Hippocampal formation (tissue), 2 donors: Measurements from ENCODE around the gene CTNNA2.
A peak's percentile ranks its signal among the peaks of the same experiment; 100 is the strongest.

ENCODE experiments used
- DNase-seq, 2 donors: peaks; one replicate each; lab custom pipeline; 2025; lab: John Stamatoyannopoulos, UW

The CTNNA2 gene

DNA sequence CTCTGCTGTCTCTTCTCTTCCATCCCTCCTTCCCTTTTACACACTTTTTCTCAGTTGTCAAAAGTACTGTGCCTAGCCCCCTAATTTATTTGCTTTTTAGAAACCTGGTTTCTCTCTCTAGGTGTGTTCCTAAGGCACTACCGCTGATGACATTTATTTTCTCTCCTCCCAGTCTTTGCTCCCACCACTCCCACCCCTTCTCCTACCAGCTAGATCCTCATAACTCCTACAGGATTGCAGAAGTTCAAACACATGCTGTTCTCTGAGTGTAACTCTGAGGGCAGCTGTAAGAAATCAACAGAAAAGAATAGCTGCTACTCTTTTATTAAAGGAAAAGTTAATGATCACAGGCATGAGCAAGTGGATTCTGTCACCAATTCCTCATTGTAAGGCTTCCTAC is 814.0 kb downstream of the CTNNA2 start:
- no peak for DNase-seq

DNA sequence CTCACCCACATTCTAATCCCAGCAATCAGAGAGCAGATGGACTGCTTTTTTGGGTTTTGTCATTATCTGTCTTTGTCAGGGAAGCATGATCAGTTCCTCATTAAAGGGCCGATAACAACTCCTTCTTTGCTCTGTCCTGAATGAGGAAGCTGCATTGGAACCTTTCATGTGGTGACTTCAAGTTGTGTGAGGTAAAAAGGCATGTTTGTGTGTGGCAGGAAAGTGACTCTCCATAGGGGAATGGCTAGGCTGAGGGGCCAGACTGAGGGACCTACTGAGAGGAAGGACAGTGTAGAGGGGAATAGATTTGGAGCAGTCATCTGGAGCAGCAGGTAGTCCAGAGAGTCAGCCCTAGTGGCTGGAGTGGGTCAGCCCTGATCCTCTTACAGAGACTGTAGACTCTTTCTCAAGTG is 815.3 kb downstream of the CTNNA2 start:
- DNase-seq: no peak

DNA sequence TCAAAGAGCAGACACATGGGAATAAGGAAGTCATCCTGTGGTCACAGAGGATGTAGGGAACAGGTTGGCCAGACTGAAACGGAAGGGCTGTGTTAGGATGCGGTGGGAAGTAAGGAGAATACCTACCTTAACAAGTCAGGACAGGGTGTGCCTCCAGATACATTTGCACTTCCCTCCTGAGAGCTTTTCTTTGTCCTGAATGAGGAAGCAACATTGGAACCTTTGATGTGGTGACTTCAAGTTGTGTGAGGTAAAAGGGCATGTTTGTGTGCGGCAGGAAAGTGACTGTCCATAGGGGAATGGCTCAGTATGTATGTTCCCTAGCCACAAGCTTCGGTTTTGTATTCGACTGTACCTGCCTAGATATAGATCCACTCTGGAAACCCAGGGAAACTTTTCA is 816.6 kb downstream of the CTNNA2 start:
- DNase-seq: no peak

DNA sequence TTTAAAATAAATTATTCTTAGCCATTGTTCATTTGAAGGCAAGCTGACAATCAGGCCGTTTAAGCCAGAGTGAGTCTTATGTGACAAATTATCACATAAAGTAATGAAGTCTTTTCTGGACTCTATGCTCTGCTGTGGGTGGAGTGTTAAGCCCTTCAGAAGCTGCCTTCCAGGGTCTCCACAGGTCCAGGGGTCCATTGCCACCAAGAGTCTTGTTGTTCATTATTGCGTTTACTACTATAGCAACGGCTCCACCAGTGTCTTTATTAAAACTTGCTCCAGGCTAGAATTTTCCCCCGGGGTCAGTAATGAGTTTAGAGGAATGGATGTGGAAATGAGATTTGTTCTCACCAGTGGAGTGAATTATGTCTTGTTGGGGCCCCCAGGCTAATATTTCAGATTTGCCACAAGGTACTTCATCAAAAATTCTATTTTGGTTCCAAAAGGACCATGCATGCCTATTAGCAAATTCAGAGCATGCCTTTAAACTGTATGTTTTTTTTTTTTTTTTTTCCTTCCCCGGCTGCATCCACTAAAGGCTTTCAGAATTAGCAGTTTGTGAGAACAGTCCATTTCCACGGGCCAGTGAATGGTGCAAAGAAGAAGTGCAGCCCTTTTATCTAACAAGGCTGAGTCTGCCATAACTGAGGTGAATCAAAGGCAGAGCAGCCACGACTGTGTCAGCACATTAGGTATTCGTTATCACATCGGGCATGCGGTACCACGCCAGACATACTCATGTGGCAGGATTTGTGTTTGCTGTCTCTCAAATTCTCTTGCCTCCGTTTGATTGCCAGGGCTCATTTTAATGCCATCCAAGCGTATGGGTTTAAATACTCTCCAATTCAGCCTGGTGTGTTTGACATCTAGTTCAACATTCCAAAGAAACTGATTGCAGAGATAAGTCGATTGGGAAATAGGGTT is 817.9 kb downstream of the CTNNA2 start:
- DNase-seq: no peak

DNA sequence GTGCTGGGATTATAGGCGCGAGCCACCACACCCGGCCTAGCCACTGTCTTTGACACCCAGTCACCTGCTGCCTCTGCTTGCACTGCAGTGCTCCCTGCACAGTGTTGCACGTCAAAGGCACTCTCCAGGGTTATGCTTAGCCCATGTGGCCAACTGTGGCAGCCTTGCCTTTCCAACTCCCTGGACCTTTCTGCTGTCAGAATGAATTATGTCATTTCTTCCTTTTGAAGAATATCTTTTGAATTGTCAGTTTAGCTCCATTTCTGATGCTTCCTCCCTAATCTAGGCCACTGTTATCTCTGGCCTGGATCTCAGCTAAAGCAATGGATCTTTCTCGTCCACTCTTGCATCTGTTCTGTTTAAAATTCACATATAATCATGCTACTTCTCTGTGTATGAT is 821.0 kb downstream of the CTNNA2 start:
- DNase-seq: no peak

GRCh38 chr2:80335411-80335810 is 822.6 kb downstream of the CTNNA2 start:
- DNase-seq: no peak

GRCh38 chr2:80338794-80339193 is 825.9 kb downstream of the CTNNA2 start:
- no peak for DNase-seq

GRCh38 chr2:80340022-80340421 is 827.2 kb downstream of the CTNNA2 start:
- no peak for DNase-seq

DNA sequence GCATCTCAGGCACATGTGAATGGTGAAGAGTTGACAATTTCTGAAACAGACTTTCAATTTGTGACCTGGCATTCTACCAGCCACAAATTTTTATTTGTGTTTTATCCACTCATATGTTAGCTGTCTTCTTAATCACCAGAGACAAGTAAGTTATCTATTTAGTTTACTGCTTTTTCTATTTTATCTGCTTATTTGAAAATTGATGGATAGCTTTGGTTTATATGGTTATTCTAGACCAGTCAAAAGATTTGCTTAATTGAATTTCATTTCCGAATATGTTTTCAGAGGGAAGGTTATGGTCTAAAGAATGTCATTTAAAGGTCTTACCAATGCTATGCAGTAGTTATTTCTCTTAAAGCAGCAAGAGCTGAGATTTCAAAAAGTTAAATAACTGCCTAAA is 835.2 kb downstream of the CTNNA2 start:
- DNase-seq: no peak

DNA sequence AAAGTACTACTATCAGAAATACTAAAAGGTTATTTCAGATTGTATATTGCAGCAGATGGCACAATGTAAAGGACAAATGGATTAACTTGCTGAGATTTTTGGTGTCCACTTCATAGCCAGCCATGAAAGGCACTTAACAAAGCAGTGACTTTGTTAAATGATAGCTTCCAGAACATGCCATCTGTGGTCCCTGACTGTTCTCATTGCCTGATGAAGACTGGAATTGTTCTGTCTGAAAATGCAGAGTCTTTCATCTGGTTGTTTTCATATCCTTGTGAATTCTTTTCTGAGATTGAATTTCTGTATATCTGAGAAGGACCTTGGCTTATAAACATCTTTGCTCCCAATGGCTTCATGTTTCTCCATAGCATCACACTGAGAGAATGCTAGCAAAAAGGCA is 836.1 kb downstream of the CTNNA2 start:
- DNase-seq: no peak

GRCh38 chr2:80351231-80351630 is 838.4 kb downstream of the CTNNA2 start:
- no peak for DNase-seq

DNA sequence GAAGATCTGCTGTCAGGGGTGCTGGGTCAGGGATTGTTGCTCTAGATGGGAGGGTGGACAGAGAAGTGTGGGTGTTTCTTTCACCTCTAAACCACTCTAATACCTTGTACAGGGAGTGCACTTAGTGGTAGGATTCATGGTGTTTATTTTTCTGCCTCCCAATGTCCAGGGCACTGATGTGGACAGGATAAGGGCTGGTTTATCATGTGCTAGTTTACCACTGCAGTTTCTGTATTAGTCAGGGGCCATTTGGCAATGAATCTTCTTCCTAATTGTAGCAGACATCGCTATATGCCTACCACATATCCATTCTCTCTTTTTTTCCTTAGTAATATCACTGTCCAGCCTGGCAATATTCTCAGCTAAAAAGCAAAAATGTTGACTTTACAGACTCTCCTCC is 842.0 kb downstream of the CTNNA2 start:
- DNase-seq: no peak

- no peak for DNase-seq
These were observed 849.1 kb downstream of the CTNNA2 start for GRCh38 chr2:80361904-80362303.

DNA sequence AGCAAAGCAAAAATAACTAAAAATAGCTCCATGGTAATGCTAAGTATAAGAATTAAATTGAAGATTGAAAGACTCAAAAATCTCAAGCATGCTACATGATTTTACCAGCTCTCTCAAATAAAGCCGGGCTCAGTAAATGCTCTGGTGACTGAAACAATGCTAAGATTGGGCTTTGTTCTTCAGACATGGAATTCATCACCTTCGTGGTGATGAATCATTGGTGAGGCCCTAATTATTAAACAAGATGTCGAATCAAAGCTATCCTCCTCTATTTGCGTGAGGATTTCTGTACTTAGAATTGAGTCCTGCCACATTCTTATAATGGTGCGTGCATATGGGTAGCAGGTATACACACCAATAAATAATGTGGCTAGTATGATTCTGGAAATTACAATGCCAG is 850.5 kb downstream of the CTNNA2 start:
- no peak for DNase-seq

GRCh38 chr2:80363791-80364349 is 851.0 kb downstream of the CTNNA2 start:
- no peak for DNase-seq

DNA sequence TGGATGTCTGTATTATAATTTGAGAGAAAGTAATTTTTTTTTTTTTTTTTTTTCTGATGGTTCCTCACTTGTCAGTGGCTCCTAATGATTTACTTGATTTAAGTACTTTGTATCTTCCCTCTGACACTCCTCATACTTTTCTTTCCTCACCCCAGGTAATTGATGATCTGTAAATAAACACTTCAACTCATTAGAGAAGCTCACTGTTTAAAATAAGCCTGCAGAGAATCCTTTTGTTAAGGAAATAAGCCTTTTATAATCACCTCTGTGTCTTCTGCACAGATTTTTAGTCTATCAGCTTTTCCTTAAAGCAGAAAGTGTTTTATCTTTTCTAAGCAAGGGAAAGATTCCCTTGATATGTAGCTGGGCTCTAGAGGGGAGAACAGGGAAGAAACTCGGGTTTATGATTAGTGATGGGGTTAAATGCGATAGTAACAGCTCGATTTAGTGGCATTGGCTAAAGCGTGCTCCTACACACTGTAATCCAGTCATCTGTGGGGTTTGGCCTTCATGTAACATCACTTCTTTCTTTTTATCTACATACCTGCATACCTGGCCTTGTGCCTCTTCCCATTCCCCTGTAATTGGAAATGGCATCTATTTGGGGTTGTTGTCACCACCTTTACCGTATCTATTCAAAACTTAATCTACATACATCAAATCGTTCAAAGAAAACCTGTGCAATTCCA is 851.8 kb downstream of the CTNNA2 start:
- DNase-seq: no peak

- DNase-seq: no peak
These were observed 852.9 kb downstream of the CTNNA2 start for GRCh38 chr2:80365762-80366161.

- DNase-seq: no peak
These were observed 857.6 kb downstream of the CTNNA2 start for GRCh38 chr2:80370375-80371009.

DNA sequence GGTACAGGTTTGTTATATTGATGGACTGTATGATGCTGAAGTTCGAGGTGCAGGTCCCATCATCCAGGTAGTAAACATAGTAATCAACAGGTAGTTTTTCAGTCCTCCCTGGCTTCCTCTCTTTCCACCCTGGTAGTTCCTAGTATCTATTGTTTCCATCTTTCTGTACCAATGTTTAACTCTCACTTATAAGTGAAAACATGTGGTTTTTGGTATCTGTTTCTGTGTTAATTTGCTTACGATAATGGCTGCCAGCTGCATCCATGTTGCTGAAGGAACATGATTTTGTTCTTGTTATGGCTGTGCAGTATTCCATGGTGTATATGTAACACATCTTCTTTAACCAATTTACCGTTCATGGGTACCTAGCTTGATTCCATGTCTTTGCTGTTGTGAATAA is 861.3 kb downstream of the CTNNA2 start:
- DNase-seq: no peak

- DNase-seq: no peak
These were observed 864.2 kb downstream of the CTNNA2 start for GRCh38 chr2:80377071-80377470.

DNA sequence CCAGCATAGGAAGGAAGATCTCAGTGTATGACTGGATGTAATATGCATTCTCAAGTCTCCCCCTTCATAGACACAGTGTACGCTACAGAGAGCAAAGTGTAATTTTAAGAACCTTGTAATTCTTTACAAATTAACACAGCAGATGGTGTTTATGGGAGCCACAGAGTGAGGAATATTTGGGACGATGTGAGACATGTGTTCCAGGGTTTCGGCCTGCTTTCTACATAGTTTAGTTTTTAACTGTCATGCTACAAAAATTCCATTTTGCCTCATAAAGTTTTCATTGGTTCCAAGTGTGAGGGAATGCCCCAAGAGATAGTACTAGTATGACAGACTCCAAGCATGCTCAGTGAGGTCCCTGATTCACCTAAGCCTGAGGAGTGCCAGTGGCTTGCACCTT is 867.9 kb downstream of the CTNNA2 start:
- DNase-seq: peak in 1 of 2 donors; percentile 35

- DNase-seq: no peak
These were observed 868.8 kb downstream of the CTNNA2 start for GRCh38 chr2:80381666-80382065.

- no peak for DNase-seq
These were observed 879.6 kb downstream of the CTNNA2 start for GRCh38 chr2:80392441-80392840.
